ENCODE measurements around the gene ANTKMT. TPM values are rescaled to one million over a fixed set of nuclear protein-coding genes. Genes with fewer than 3 reads are reported as not detected.

Gene ANTKMT
- total and polyA plus RNA-seq, 2 donors from 2014 or later, result 44.1 to 70.4 TPM

- no peak for FAIRE-seq
- Histone ChIP-seq H3K27me3 (ENCODE audit: control insufficient read depth, insufficient read depth, low read length) (no peaks in the 10 kb centered on the region), H3K4me3 (ENCODE audit: low read length in 3 of 3) (no peak overlapping the region)
Observed at GRCh38 chr16:726188-726437, 5.2 kb downstream of the ANTKMT start.

GRCh38 chr16:726438-727290 is 5.7 kb downstream of the ANTKMT start, which contains the start of the genes CCDC78 and HAGHL:
Gene CCDC78 (minus strand): TSS chr16:726443. CDS start chr16:726367, 76 bp downstream.
Gene HAGHL (plus strand): TSS chr16:727106. CDS start chr16:727510, 404 bp downstream.
- Histone ChIP-seq H3K9ac (ENCODE audit: low read length in 3 of 3) (peak within 1 kb of the TSS in 1 of 3 donors; percentile 19), H3K4me1 (ENCODE audit: control insufficient read depth in 2 of 3, insufficient read depth in 2 of 3, low read depth in 1 of 3, low read length in 3 of 3) (peaks cover 0 to 13% (median 0%) of the 10 kb centered on the region in 3 donors), H3K36me3 (ENCODE audit: control insufficient read depth in 2 of 3, insufficient read depth in 3 of 3, low read length in 3 of 3) (no peaks in the 10 kb centered on the region), H3K27ac (ENCODE audit: low read depth in 2 of 2, low read length in 2 of 2) (no peak within 1 kb of the TSS), H3K27me3 (ENCODE audit: control insufficient read depth, insufficient read depth, low read length) (no peaks in the 10 kb centered on the region), H3K4me3 (ENCODE audit: low read length in 3 of 3) (peak within 1 kb of the TSS in 2 of 3 donors; percentile 29 to 43), H3K9me3 (ENCODE audit: control insufficient read depth in 2 of 3, insufficient read depth in 1 of 3, low read length in 3 of 3) (no peaks in the 10 kb centered on the region)
- intact Hi-C loops (cut with DNase I), result no loop called here
- TF ChIP-seq CTCF (IDR thresholded peaks at IDR 0.05; ENCODE audit: borderline replicate concordance, extremely low read depth, insufficient read depth), result no peak
- FAIRE-seq (no peak), DNase-seq (peak in 4 of 5 donors; percentile 62 to 91 (median 76))

More at GRCh38 chr16:726188-726437, 5.2 kb downstream of the ANTKMT start:
- intact Hi-C loops (cut with DNase I), result no loop called here
- no peak overlapping the region for H3K9ac ChIP-seq (ENCODE audit: low read length in 3 of 3)
- no peak overlapping the region for H3K27ac ChIP-seq (ENCODE audit: low read depth in 2 of 2, low read length in 2 of 2)
- DNase-seq, result no peak
- no peaks in the 10 kb centered on the region for H3K9me3 ChIP-seq (ENCODE audit: control insufficient read depth in 2 of 3, insufficient read depth in 1 of 3, low read length in 3 of 3)
- no peak for TF ChIP-seq CTCF (IDR thresholded peaks at IDR 0.05; ENCODE audit: borderline replicate concordance, extremely low read depth, insufficient read depth)
- no peaks in the 10 kb centered on the region for H3K36me3 ChIP-seq (ENCODE audit: control insufficient read depth in 2 of 3, insufficient read depth in 3 of 3, low read length in 3 of 3)
- peaks cover 0 to 16% (median 0%) of the 10 kb centered on the region in 3 donors for H3K4me1 ChIP-seq (ENCODE audit: control insufficient read depth in 2 of 3, insufficient read depth in 2 of 3, low read depth in 1 of 3, low read length in 3 of 3)

- no peak overlapping the region for H3K27ac ChIP-seq (ENCODE audit: low read depth in 2 of 2, low read length in 2 of 2)
- TF ChIP-seq CTCF (IDR thresholded peaks at IDR 0.05; ENCODE audit: borderline replicate concordance, extremely low read depth, insufficient read depth), result no peak
- peak in 2 of 5 donors; percentile 79 to 83 for DNase-seq
- peak overlapping the region in 1 of 3 donors; percentile 19 for H3K9ac ChIP-seq (ENCODE audit: low read length in 3 of 3)
- FAIRE-seq, result no peak
- peak overlapping the region in 2 of 3 donors; percentile 29 to 43 for H3K4me3 ChIP-seq (ENCODE audit: low read length in 3 of 3)
- H3K36me3 ChIP-seq (ENCODE audit: control insufficient read depth in 2 of 3, insufficient read depth in 3 of 3, low read length in 3 of 3), result no peaks in the 10 kb centered on the region
- no peaks in the 10 kb centered on the region for H3K9me3 ChIP-seq (ENCODE audit: control insufficient read depth in 2 of 3, insufficient read depth in 1 of 3, low read length in 3 of 3)
- intact Hi-C loops (cut with DNase I), result no loop called here
- H3K27me3 ChIP-seq (ENCODE audit: control insufficient read depth, insufficient read depth, low read length), result no peaks in the 10 kb centered on the region
- peaks cover 0 to 10% (median 0%) of the 10 kb centered on the region in 3 donors for H3K4me1 ChIP-seq (ENCODE audit: control insufficient read depth in 2 of 3, insufficient read depth in 2 of 3, low read depth in 1 of 3, low read length in 3 of 3)
Observed at GRCh38 chr16:727291-727977, 6.5 kb downstream of the ANTKMT start.

All from kidney (tissue), 14 donors.